ENCODE data around the gene TBC1D4. TPM values are rescaled to one million over a fixed set of nuclear protein-coding genes. Genes with fewer than 3 reads are reported as not detected.

The TBC1D4 gene
- total RNA-seq, 1 donor from 2014 or later, result 36.4 TPM

- Mint-ChIP-seq H3K36me3 (ENCODE audit: low read depth) (no peaks in the 10 kb centered on the region), H3K4me3 (ENCODE audit: low read depth) (peak overlapping the region; percentile 59), H3K4me1 (ENCODE audit: low read depth) (peaks cover 46% of the 10 kb centered on the region), H3K9me3 (no peaks in the 10 kb centered on the region), H3K27ac (peak overlapping the region; percentile 95), H3K27me3 (ENCODE audit: low read depth) (no peaks in the 10 kb centered on the region)
- intact Hi-C loops (cut with micrococcal nuclease), result loop anchor here (1.0 to 10.0 kb wide), 4 partner anchors 48 to 1649 kb away; partner anchors contain the start of gene KLF12
- DNase-seq (ENCODE audit: low spot score), result no peak
Measured at GRCh38 chr13:75366380-75367280, 115.3 kb downstream of the TBC1D4 start.

GRCh38 chr13:75365724-75366173, 116.2 kb downstream of the TBC1D4 start:
- peak overlapping the region; percentile 95 for H3K27ac Mint-ChIP-seq
- peaks cover 46% of the 10 kb centered on the region for H3K4me1 Mint-ChIP-seq (ENCODE audit: low read depth)
- no peaks in the 10 kb centered on the region for H3K27me3 Mint-ChIP-seq (ENCODE audit: low read depth)
- intact Hi-C loops (cut with micrococcal nuclease), result loop anchor here (1.0 to 10.0 kb wide), 5 partner anchors 39 to 1648 kb away; partner anchors contain the start of gene KLF12
- DNase-seq (ENCODE audit: low spot score), result peak; percentile 22
- peak overlapping the region; percentile 59 for H3K4me3 Mint-ChIP-seq (ENCODE audit: low read depth)
- no peaks in the 10 kb centered on the region for H3K9me3 Mint-ChIP-seq
- no peaks in the 10 kb centered on the region for H3K36me3 Mint-ChIP-seq (ENCODE audit: low read depth)

GRCh38 chr13:75364131-75364713, 117.7 kb downstream of the TBC1D4 start:
- no peak for DNase-seq (ENCODE audit: low spot score)
- H3K4me3 Mint-ChIP-seq (ENCODE audit: low read depth), result no peak overlapping the region
- H3K27me3 Mint-ChIP-seq (ENCODE audit: low read depth), result no peaks in the 10 kb centered on the region
- intact Hi-C loops (cut with micrococcal nuclease), result loop anchor here (10.0 kb wide), 1 partner anchor 1229 kb away; the partner anchor contains the start of gene KLF12
- H3K27ac Mint-ChIP-seq, result no peak overlapping the region
- peaks cover 50% of the 10 kb centered on the region for H3K4me1 Mint-ChIP-seq (ENCODE audit: low read depth)
- H3K9me3 Mint-ChIP-seq, result no peaks in the 10 kb centered on the region
- H3K36me3 Mint-ChIP-seq (ENCODE audit: low read depth), result no peaks in the 10 kb centered on the region

DNA sequence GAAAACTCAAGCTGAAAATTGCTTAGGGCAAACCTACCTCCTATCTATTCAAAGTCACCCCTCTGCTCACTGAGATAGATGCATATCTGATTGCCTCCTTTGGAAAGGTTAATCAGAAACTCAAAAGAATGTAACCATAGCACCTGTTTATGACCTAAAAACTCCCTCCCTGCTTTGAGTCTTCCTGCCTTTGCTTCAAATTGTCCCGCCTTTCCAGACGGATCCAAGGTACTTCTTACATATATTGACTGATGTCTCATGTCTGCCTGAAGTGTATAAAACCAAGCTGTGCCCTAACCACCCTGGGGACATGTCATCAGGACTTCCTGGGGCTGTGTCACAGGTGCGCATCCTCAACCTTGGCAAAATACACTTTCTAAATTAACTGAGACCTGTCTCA, 118.6 kb downstream of the TBC1D4 start:
- intact Hi-C loops (cut with micrococcal nuclease), result loop anchor here (10.0 kb wide), 1 partner anchor 1229 kb away; the partner anchor contains the start of gene KLF12
- Mint-ChIP-seq H3K9me3 (no peaks in the 10 kb centered on the region), H3K4me1 (ENCODE audit: low read depth) (peaks cover 47% of the 10 kb centered on the region), H3K27ac (peak overlapping the region; percentile 30), H3K27me3 (ENCODE audit: low read depth) (no peaks in the 10 kb centered on the region), H3K36me3 (ENCODE audit: low read depth) (no peaks in the 10 kb centered on the region), H3K4me3 (ENCODE audit: low read depth) (no peak overlapping the region)
- DNase-seq (ENCODE audit: low spot score), result no peak

- no peak overlapping the region for H3K4me3 Mint-ChIP-seq (ENCODE audit: low read depth)
- intact Hi-C loops (cut with micrococcal nuclease), result loop anchor here (10.0 kb wide), 1 partner anchor 1227 kb away; the partner anchor contains the start of gene KLF12
- DNase-seq (ENCODE audit: low spot score), result no peak
- no peaks in the 10 kb centered on the region for H3K9me3 Mint-ChIP-seq
- H3K4me1 Mint-ChIP-seq (ENCODE audit: low read depth), result peaks cover 53% of the 10 kb centered on the region
- no peak overlapping the region for H3K27ac Mint-ChIP-seq
- H3K36me3 Mint-ChIP-seq (ENCODE audit: low read depth), result no peaks in the 10 kb centered on the region
- no peaks in the 10 kb centered on the region for H3K27me3 Mint-ChIP-seq (ENCODE audit: low read depth)
Measured at GRCh38 chr13:75362026-75362425, 119.9 kb downstream of the TBC1D4 start.

GRCh38 chr13:75360170-75360569, 121.8 kb downstream of the TBC1D4 start:
- no peak overlapping the region for H3K27ac Mint-ChIP-seq
- no peaks in the 10 kb centered on the region for H3K36me3 Mint-ChIP-seq (ENCODE audit: low read depth)
- no peaks in the 10 kb centered on the region for H3K27me3 Mint-ChIP-seq (ENCODE audit: low read depth)
- intact Hi-C loops (cut with micrococcal nuclease), result loop anchor here (10.0 kb wide), 1 partner anchor 1225 kb away; the partner anchor contains the start of gene KLF12
- peaks cover 40% of the 10 kb centered on the region for H3K4me1 Mint-ChIP-seq (ENCODE audit: low read depth)
- no peak overlapping the region for H3K4me3 Mint-ChIP-seq (ENCODE audit: low read depth)
- DNase-seq (ENCODE audit: low spot score), result no peak
- no peaks in the 10 kb centered on the region for H3K9me3 Mint-ChIP-seq

- intact Hi-C loops (cut with micrococcal nuclease), result loop anchor here (5.0 kb wide), 1 partner anchor 132 kb away; no protein-coding TSS in a partner anchor
- no peak for DNase-seq (ENCODE audit: low spot score)
- no peaks in the 10 kb centered on the region for H3K9me3 Mint-ChIP-seq
- H3K4me3 Mint-ChIP-seq (ENCODE audit: low read depth), result no peak overlapping the region
- no peaks in the 10 kb centered on the region for H3K27me3 Mint-ChIP-seq (ENCODE audit: low read depth)
- H3K4me1 Mint-ChIP-seq (ENCODE audit: low read depth), result peaks cover 39% of the 10 kb centered on the region
- H3K27ac Mint-ChIP-seq, result no peak overlapping the region
- H3K36me3 Mint-ChIP-seq (ENCODE audit: low read depth), result no peaks in the 10 kb centered on the region
Measured at GRCh38 chr13:75359266-75359665, 122.7 kb downstream of the TBC1D4 start.

DNA sequence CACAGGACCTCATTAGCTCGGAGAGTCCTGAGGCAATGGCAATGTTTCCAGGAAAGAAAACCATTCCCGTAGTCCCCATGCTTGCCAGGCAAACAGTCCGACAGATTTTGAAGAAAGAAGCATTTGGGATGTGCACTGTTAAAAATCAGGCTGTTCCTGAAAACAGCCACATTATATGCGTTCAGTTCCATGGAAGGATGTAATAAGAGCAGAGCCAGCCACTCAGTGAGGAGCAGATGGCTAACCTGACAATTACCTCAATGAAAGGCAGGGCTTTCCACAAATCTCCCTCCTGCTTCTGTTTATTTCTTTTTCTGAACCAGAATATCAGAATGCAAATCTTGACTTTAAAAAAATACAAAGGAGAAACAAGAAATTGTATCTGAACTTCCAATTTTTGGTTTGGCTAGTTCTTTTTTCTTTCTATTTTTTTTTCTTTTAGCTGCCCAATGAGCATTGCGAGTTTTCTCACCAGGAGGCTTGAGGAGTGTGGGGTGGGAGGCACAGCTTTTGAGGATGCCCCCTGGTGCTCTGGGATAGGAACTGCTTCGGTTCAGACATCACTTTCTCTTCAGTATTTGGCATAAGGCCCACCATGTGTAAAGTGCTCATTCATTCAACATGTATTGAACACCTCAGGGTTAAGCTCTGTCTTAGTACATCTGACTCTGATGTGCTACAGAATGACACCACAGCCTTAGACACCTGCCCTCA, 124.2 kb downstream of the TBC1D4 start:
- no peak overlapping the region for H3K4me3 Mint-ChIP-seq (ENCODE audit: low read depth)
- intact Hi-C loops (cut with micrococcal nuclease), result loop anchor here (5.0 kb wide), 1 partner anchor 130 kb away; no protein-coding TSS in a partner anchor

GRCh38 chr13:75356421-75356820, 125.5 kb downstream of the TBC1D4 start:
- Mint-ChIP-seq H3K36me3 (ENCODE audit: low read depth) (peaks cover 26% of the 10 kb centered on the region), H3K9me3 (peaks cover 6% of the 10 kb centered on the region), H3K27ac (no peak overlapping the region), H3K27me3 (ENCODE audit: low read depth) (no peaks in the 10 kb centered on the region), H3K4me3 (ENCODE audit: low read depth) (no peak overlapping the region), H3K4me1 (ENCODE audit: low read depth) (peaks cover 33% of the 10 kb centered on the region)
- intact Hi-C loops (cut with micrococcal nuclease), result loop anchor here (5.0 kb wide), 1 partner anchor 129 kb away; no protein-coding TSS in a partner anchor
- no peak for DNase-seq (ENCODE audit: low spot score)

More for the DNA sequence above, 124.2 kb downstream of the TBC1D4 start:
- H3K27ac Mint-ChIP-seq, result no peak overlapping the region
- peaks cover 15% of the 10 kb centered on the region for H3K36me3 Mint-ChIP-seq (ENCODE audit: low read depth)
- H3K4me1 Mint-ChIP-seq (ENCODE audit: low read depth), result peaks cover 35% of the 10 kb centered on the region
- DNase-seq (ENCODE audit: low spot score), result peak; percentile 37
- H3K9me3 Mint-ChIP-seq, result no peaks in the 10 kb centered on the region
- H3K27me3 Mint-ChIP-seq (ENCODE audit: low read depth), result no peaks in the 10 kb centered on the region

DNA sequence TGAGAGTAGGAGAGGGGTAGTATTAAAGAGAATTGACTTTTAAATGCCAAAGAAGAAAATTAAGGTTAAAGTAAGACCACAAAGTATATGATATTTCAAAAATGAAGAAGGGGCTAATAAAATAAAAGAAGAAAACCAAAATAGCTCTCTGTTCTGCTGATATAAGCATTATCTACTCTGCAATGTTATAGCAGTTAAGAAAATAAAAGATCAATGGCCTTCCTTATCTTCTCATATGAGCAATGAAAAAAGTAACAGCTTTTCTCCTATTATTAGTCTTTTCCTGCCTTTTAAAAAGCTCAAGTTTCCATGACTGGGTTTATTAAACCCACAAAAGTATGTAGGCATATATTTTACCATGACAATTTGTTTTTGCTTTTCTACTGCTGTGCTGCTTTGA, 126.4 kb downstream of the TBC1D4 start:
- no peaks in the 10 kb centered on the region for H3K27me3 Mint-ChIP-seq (ENCODE audit: low read depth)
- intact Hi-C loops (cut with micrococcal nuclease), result loop anchor here (2.0 to 5.0 kb wide), 2 partner anchors 15 to 128 kb away; no protein-coding TSS in a partner anchor
- peaks cover 26% of the 10 kb centered on the region for H3K36me3 Mint-ChIP-seq (ENCODE audit: low read depth)
- no peak for DNase-seq (ENCODE audit: low spot score)
- H3K27ac Mint-ChIP-seq, result no peak overlapping the region
- H3K4me3 Mint-ChIP-seq (ENCODE audit: low read depth), result no peak overlapping the region
- peaks cover 6% of the 10 kb centered on the region for H3K9me3 Mint-ChIP-seq
- H3K4me1 Mint-ChIP-seq (ENCODE audit: low read depth), result peaks cover 33% of the 10 kb centered on the region

DNA sequence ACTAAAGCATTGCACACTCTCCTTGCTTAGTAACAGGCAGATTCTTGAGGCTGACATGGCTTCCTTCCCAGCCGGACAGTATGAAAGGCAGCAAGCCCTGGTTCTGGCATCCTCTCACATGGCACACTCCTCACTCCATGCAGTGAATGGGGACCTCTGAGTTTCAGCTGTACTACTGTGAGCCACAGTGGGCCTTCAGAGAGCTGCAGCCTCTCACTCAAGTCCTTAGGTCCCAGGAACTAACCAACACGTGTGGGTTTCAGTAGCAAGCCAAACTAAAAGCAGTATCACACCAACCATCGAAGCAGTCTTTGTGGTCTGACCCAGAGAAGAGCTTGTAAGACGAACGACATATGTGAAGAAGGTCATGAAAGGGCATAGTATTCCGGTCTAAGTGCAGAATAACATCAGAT, 128.2 kb downstream of the TBC1D4 start:
- H3K27ac Mint-ChIP-seq, result no peak overlapping the region
- intact Hi-C loops (cut with micrococcal nuclease), result loop anchor here (2.0 kb wide), 1 partner anchor 13 kb away; no protein-coding TSS in a partner anchor
- peaks cover 26% of the 10 kb centered on the region for H3K36me3 Mint-ChIP-seq (ENCODE audit: low read depth)
- no peak for DNase-seq (ENCODE audit: low spot score)
- peaks cover 29% of the 10 kb centered on the region for H3K4me1 Mint-ChIP-seq (ENCODE audit: low read depth)
- H3K27me3 Mint-ChIP-seq (ENCODE audit: low read depth), result no peaks in the 10 kb centered on the region
- no peak overlapping the region for H3K4me3 Mint-ChIP-seq (ENCODE audit: low read depth)
- peaks cover 6% of the 10 kb centered on the region for H3K9me3 Mint-ChIP-seq

All from activated T-helper 2 cell treated with anti-CD3 and anti-CD28 coated beads, Interferon-gamma antibody, Interleukin-2, Interleukin-4, amounts not matched to agents 10 μg/mL and 5 μg/mL and 100 μg/mL, durations not matched to agents 14 hours and 24 hours and 36 hours (primary cell).